GM20000 (cell line): Measurements from ENCODE around the gene STX16.

Experiments used
- DNase-seq: peaks from one replicate; pipeline ENCODE4 v3.0.0; 2012; ENCODE audit warnings: low spot score
- TF ChIP-seq, protein P1 (sequence below): IDR thresholded peaks from 2 replicates; pipeline ENCODE4 v1.5.1; 2012; ENCODE audit warnings: mild to moderate bottlenecking, control low read depth; ENCODE audit errors: extremely low read depth, missing control alignments

Gene STX16

DNA sequence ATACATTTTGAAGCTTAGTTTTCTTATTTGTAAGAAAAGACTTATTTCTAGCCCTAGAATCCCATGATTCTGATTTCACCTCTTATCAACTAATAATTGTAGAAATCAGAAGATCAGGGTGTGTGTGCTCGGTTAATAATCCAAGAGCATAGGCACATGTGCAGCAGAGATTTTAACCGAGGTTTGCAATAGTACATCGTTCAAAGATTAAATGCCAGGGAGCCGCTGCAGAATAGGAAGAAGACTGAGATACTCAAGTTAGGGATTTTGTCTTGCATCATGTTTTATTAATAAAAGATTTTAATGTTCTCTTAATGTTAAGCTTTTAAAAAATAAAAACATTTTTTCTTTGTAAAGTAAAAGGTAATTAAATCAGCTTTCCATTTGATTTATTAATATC, 6.9 kb downstream of the STX16 start:
- TF ChIP-seq, protein P1, sequence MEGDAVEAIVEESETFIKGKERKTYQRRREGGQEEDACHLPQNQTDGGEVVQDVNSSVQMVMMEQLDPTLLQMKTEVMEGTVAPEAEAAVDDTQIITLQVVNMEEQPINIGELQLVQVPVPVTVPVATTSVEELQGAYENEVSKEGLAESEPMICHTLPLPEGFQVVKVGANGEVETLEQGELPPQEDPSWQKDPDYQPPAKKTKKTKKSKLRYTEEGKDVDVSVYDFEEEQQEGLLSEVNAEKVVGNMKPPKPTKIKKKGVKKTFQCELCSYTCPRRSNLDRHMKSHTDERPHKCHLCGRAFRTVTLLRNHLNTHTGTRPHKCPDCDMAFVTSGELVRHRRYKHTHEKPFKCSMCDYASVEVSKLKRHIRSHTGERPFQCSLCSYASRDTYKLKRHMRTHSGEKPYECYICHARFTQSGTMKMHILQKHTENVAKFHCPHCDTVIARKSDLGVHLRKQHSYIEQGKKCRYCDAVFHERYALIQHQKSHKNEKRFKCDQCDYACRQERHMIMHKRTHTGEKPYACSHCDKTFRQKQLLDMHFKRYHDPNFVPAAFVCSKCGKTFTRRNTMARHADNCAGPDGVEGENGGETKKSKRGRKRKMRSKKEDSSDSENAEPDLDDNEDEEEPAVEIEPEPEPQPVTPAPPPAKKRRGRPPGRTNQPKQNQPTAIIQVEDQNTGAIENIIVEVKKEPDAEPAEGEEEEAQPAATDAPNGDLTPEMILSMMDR, result no peak

DNA sequence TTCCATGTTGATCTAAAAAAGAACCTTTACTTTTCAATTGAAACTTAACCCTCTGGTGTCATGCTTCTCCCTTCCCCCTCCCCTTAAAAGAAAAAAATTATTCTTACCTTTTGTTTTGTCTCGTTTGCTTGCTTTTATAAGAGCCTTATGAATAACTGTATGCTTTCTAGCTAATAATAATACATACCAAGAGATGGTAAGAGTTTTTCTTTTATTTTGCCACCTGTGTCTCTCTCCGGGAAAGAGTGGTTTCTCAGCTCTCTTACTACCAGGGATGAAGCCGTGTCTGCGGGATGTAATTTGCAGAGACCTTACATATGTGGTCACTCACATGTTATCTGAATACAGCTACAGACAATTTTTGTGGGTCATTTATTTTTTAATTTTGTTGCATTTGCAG, 7.7 kb downstream of the STX16 start:
- TF ChIP-seq, protein P1, result no peak
- no peak for DNase-seq

More for the DNA sequence above, 6.9 kb downstream of the STX16 start:
- DNase-seq, result no peak

DNA sequence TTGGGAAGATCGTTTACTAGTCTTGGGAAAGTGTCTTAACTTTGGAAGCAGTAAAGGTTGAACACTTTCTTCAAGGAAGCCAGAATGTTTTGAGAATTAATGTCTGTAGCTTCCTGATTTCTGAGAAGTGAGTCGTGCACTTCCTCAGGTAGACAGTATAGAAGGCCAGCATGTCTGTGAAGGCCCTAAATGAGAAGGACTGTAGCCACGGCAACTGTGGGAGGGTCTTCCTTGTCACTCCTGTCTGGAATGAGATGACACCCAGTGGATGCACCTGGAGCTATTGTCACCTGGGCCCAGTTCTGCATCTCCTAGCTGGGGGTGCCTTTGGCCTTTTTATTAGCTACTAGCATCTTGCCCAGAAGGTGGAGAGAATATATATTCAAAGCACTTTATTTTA, 8.8 kb downstream of the STX16 start:
- TF ChIP-seq, protein P1, result no peak
- no peak for DNase-seq

DNA sequence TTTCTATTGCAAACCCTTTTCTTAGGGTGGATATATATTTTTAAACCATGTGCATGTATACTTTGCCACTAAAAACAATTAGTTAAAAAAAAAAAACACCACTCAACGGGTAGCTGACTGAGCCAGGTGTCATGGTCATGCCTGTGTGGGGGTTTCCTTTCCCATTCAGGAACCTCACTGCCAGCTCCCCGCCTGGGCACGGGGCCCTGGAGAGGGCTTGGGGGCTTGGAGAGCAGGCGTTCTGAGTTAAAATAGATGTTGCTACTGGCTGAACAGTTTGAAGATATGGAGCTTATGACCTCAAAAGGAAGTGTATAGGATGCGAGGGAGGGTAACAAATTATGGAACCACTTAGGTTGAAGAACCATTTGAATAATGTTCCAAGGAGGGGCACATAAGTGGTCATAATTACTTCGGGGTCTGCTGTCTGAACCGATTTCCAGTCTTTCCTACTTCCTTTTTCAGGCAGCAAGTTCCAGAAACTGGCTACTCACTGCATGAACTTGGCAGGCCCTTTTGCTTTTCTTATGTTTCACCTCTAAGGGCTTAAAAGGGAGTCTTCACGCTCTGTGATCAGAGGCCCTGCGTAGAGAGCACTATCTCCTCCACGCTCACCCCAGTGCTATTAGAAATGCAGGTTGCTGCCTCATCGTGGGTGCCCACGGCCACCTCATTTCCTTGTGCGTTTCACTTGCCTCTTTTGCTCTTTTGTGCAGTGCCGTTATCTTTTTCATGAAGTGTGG, 9.9 kb downstream of the STX16 start:
- no peak for DNase-seq
- TF ChIP-seq, protein P1, result no peak

DNA sequence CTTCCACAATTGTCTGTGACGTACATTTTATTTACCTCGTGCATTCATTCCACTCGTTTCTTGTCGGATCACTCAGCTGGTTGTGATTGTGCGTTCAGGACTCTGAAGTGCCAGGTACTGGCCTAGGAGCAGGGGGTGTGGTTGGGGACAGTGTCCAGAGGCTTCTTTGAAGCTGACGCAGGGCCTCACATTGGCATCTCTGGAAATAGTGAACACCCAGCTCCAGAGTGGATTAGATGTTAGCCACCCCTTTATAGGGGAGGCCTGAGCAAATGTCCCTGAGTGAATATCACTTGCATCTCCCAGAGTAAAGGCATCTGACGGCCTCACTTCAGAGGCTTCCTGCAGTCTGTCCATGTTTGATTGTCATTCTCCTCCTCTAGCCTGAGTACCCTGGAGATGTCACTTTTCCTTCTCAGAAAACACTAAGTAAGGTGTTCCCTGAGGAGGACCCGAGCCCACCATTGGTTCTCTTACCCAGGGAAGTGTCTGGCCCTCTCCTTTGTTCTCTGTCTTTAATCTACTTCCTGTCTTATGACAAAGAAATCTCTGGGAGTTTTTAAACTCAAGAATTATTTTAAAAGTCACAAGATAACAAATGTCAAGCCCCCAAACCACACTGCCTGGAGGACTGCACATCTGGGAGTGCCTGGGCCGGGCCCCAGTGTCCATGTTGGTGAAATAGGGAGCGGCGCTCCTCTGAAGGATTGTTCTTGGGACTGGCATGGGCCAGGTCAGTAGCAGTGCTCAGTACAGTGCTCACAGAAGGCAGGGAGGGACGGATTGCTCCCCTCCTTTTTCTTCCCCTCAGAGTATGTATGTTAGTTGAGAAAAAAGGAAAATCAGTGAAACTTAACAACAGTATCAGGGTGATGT, 10.8 kb downstream of the STX16 start:
- TF ChIP-seq, protein P1, result no peak
- DNase-seq, result no peak

DNA sequence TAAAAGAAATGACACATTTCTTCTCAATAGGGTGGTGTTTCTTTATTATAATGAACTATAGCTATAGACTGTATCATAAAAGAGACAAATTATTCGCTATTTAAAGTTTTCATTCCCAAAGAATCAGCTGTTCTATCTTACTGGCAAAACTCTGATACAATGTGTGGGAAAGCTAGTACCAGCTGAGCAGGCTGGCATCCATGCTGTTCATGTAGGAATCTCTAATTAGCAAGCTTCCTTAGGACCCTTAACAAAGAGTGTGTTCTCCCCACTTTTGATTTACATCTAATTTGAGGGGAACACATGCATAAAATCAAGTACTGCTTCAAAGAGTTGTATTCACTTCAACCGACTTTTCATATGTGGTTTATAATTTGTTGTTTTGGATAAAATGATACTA, 13.2 kb downstream of the STX16 start:
- no peak for DNase-seq
- TF ChIP-seq, protein P1, result no peak

DNA sequence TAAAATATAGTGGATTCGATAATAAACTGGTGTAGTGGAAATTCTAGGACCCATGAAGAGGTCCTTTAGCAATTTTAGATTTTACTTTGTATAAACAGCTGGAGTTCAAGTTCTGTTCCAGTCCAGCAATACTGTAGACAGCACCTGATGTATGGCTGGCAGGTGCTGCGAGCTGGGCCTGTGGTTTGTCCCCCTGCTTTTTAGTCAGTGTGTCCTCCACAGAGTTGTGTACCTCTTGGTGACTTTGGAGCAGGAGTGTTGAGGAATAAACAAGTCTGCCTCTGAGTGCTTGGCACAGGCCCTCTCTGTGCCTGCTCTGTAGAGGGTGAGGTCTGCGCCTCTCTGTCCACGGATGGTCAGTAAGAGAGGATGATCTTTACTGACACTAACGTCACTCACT, 13.8 kb downstream of the STX16 start:
- TF ChIP-seq, protein P1, result no peak
- no peak for DNase-seq
